ENCODE measurements around the gene TM4SF5. TPM values are rescaled to one million over a fixed set of nuclear protein-coding genes. Genes with fewer than 3 reads are reported as not detected.
A peak's percentile ranks its signal among the peaks of the same experiment; 100 is the strongest.

Gene TM4SF5, protein sequence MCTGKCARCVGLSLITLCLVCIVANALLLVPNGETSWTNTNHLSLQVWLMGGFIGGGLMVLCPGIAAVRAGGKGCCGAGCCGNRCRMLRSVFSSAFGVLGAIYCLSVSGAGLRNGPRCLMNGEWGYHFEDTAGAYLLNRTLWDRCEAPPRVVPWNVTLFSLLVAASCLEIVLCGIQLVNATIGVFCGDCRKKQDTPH
- 56.9 TPM for total RNA-seq

DNA sequence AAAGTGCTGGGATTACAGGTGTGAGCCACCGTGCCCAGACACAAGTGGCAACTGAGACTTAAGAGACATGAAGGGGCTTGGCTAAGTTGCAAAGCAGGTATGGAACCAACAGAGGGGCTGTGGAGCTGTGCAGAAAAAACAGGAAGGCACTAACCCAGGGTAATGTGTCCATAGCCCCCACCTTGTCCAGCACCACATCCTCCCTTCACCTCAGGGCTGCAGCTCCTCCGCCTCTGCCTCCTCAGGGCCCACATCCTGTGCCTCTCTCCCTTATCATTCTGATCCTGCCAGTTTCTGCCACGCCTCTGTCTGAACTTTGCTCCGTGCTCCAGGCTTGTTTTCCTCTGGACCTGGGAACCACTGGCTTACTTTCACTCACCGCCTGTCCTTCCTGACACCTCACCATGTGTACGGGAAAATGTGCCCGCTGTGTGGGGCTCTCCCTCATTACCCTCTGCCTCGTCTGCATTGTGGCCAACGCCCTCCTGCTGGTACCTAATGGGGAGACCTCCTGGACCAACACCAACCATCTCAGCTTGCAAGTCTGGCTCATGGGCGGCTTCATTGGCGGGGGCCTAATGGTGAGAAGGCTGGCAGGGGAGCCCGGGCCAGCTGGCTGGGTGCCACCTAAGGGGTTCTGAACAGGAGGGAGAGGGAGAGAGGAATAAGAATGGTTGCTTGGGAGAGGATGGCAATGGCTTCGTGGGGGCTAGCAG lies at the start of gene TM4SF5:
Gene TM4SF5, plus strand, starts transcription at position 368 of the 716 bp plus-strand sequence. Its CDS starts 37 bp downstream, at position 405.
- DNase-seq (ENCODE audit: low spot score), result peak; percentile 81

DNA sequence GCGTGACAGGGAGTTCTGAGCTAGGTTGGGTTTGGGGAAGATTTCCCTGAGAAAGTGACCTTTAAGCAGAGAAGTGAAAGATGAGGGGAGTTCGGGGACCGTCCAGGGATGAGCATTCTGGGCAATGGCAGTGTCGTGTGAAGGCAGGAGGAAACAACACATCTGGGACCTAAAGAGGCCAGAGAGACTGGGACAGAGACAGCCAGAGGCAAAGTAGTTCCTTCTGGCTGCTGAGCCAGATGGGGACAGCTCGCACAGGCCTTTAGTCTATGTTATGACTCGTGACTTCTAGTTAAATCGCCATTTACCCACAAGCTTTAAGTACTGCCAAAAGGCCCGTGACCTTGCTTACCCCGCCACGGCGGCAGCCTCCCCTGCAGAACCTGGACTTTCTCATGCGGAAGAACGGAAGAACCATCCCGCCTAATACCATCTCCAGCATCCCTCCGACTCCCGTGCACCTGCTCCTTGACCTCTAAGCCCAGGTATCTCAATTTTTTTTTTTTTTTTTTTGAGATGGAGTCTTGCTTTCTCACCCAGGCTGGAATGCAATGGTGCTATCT lies 48.9 kb upstream of the TM4SF5 start:
- no peak for DNase-seq (ENCODE audit: low spot score)

DNA sequence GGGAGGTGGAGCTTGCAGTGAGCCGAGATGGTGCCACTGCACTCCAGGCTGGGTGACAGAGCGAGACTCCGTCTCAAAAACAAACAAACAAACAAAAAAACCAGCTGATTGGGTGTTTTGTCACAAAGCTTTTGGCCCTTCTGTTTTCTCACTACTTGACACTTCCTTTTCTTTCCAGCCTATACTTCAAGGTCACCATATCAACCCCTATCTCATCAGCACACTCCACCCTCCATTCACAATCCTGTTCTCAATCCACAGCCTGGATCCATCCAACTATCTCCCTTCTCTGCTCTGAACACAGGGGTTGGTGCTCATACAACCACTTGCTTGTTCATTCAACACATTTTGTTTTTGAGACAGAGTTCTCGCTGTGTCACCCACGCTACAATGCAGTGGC lies 47.0 kb upstream of the TM4SF5 start:
- DNase-seq (ENCODE audit: low spot score), result no peak

DNA sequence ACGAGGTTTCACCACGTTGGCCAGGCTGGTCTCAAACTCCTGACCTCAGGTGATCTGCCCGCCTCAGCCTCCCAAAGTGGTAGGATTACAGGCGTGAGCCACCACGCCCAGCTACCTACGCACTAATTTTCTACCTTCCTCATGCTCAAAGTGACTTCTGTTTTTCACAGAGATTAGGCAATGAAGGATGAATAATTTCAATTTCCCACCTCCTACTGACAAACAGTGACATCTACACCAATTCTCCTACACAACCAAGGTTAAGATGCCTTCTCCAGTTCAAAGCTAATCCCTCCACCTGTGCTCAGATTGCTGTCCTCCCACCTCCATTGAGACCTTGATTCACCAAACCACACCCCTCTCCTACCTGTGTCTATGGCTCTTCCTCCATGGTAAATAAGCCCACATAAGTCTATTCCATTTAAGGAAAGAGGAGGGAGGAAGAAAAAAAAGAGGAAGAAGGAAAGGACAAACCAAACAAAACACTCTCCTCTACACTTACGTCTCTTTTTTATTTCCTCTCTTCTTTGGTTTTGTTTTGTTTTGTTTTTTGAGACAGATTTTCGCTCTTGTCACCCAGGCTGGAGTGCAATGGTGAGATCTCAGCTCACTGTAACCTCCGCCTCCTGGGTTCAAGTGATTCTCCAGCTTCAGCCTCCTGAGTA lies 45.9 kb upstream of the TM4SF5 start:
- DNase-seq (ENCODE audit: low spot score), result no peak

DNA sequence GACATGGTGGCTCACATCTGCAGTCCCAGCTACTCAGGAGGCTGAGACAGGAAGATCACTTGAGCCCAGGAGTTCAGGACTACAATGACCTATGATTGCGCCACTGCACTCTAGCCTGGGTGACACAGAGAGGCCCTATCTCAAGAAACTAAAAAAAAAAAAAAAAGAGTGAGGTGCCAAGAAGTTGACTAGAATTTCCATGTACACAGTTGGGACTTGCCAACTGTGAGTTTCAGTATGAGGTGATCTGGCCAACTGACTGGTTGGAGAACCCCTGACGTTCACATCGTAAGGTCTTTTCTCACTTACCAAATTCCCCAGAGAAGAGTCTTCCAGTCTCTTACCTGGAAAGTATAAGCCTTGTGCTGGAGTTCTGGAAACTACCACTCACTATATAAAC lies 43.6 kb upstream of the TM4SF5 start:
- DNase-seq (ENCODE audit: low spot score), result no peak

DNA sequence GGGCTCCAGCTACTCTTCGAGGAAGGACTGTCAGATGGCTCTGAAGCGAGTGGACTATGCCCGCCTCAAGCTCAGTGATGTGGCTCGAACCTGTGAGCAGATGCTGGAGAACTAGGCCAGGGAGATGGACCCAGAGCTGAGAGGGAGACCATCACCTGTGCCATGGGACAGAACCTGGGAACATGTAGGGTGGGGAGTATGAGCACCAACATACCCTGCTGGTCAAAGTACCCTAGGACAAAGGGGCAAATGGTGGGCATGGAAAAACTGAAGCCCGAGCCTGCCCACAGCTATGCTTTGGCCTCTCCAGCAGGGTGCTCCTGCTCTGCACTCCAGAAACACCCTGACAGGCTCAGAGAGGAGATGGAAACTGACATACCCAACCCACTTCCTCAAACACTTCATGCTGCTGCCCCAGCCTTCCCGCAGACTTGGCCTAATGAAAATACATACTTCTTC lies 38.6 kb upstream of the TM4SF5 start:
- DNase-seq (ENCODE audit: low spot score), result no peak

DNA sequence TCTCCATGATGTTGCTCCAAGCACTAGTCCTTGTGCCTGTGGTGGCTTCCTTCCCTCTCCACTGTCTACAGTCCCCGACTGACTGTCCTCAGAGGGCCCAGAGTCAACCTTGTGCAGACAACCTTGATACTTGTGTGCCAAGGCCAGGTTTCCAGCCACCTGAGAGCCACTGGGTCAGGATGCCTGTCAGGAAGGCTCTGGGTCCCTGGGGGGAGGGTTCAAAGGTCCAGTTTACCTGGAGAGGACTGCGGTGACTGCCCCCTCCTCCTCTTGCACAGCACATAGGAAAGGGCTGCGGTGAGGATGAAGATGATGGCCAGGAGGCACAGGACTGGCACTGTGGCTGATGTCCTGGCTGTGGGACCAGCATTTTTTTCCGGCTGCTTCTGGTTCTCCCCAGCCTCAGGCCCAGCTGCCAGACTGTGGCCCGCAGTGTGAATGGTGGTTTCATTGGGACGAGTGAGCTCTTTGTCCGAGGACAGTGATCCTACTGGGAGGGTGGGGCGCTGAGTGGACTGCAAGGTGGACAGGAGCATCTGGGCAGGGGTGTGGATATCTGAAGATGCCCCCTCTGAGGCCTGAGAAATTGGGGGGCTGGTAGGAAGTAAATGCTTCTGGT lies 36.7 kb upstream of the TM4SF5 start:
- no peak for DNase-seq (ENCODE audit: low spot score)

DNA sequence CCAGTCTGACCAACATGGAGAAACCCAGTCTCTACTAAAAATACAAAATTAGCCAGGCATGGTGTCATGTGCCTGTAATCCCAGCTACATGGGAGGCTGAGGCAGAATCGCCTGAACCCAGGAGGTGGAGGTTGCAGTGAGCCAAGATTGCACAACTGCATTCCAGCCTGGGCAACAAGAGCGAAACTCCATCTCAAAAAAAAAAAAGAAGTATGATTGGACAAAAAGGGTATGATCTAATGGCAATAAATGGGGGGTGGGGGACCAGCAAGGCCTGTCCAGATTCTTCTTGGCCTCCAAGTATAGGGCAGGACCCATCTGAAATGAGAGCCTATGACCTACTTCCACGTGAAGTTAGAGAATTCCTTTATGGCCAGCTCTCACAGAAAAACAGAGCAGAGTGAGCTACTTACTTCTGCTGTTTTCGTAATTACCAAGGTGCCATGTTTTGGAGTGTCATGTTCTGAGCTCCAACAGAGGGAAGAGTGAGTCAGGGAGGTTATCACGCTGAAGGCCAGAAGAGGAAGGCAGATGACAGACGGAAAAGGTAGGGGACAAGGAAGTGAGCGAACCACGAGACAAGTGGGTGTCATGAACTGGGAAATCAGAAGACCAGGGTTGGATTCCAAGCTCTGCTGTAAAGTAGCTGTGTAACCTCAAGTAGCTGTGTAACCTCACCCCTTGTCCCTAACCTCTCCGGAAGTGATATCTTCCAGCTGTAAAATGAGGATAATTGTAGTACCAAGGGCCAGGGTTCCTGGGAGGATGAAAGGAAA lies 35.6 kb upstream of the TM4SF5 start:
- DNase-seq (ENCODE audit: low spot score), result peak; percentile 54

DNA sequence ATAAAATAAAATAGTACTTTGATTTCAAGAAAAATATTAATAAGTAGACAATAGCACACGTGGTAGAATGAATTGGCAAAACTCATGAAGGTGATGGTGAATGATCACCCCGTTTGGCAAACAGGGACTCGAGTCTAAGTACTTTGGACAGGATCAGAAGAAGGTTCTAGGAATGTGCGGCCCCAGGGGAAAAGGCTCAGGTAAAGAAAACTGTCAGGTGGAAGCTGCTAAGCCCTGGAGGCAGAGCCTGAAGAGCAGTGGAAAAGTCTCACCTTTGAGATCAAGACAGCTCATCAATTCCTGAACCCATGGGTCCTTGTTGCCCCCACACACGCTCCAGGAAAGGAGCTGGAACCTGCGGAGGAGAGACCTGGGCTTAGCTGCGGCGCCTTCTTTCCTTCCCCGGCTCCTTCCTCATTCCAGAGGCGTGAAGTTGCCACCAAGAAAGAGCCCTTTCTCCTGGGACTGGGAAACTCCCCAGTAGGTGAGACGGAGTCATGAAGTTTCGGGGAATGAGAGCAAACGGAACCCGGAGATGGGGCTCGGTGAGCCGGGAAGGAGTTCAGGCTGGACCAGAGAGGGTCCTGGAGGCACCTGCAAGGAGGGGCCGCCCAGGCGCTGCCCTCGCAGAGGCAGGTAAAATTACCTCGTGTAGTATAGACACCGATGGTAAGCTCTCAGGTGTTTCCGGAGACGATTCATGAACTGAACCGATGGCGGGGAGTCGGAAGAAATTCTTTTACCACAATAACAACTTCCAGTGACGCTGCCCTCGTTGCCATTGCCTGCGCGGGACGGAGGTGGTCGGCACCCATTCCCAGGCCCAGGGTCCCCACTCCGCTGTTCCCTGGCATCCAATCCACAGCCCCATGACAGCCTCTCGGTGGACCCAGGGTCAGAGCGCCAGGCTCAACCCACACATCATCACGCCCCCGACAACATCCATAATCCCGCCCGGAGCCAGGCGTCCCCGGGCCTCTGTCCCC lies 33.3 kb upstream of the TM4SF5 start:
- DNase-seq (ENCODE audit: low spot score), result peak; percentile 45

DNA sequence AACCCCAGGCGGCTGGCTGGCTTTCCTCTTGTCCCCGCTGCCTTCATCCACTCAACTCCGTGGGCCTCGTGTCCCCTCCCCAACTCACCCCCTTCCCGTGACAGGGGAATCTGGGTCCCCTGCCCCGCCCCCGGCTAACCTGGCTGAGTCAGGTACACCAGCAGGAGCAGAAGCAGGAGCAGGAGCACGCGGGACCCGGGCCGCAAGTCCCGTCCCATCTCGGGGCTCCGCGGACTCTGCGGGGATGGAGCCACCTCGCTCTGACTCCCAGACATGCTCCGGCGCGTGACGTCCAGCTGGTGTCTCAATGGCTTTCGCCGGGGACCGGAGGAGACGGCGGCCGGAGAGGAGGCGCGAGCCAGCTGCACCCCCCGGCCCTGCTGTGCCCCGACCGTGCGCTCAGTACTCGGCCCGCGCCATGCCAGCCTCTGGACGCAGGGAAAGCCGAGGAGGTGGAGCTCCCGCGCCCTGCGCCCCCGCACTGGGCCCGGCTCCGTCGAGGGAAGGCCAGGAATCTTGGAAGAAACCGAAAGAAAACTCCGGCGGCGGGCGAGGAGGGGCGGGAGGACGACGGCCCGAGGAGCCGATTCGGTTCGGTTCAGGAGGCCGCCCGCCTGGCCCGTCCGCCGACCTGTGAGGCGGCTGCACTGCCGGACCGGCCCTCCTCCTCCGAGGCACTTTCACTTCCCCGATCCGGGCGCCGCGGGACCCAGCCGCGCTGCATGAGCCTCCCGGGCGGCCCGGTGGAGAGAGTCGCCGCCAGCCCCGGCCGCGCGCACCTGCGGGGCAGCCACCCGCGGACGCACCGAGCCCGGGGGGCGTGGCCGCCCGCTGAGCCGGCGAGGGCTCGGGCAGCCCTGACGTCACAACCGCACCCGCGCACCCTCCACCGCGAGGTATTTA lies 32.3 kb upstream of the TM4SF5 start, which contains the start of the genes CXCL16 and ZMYND15:
Gene CXCL16, minus strand, starts transcription at position 807 of the 903 bp plus-strand sequence. Its CDS starts 589 bp downstream, at position 218.
Gene ZMYND15, plus strand, starts transcription at position 712 of the 903 bp plus-strand sequence. CDS start 716 bp downstream, outside the sequence.
- DNase-seq (ENCODE audit: low spot score), result peak; percentile 48

DNA sequence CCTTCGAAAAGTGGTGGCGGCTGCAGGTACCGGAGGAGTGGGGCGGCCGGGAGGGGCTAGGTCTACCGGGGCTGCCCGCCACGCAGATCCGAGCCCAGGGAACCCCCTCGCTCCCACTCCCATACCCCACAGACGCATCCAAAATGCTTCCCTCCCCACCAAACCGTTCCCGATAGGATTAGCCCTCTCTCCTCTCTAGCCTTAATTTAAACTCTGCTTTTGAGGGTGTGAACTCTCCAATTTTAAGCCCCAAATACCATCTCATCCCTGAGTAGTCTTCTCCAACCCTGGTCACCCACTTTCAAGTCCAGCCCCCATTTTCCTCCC lies 31.7 kb upstream of the TM4SF5 start:
- no peak for DNase-seq (ENCODE audit: low spot score)

DNA sequence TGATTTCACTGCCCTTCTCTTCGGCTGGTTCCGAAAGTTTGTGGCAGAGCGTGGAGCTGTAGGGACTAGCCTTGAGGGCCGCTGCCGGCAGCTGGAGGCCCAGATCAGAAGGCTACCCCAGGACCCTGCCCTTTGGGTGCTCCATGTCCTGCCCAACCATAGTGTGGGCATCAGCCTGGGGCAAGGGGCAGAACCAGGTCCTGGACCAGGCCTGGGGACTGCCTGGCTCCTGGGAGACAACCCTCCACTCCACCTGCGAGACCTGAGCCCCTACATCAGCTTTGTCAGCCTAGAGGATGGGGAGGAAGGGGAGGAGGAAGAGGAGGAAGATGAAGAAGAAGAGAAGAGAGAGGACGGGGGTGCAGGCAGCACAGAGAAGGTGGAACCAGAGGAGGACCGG lies 31.1 kb upstream of the TM4SF5 start:
- DNase-seq (ENCODE audit: low spot score), result no peak

DNA sequence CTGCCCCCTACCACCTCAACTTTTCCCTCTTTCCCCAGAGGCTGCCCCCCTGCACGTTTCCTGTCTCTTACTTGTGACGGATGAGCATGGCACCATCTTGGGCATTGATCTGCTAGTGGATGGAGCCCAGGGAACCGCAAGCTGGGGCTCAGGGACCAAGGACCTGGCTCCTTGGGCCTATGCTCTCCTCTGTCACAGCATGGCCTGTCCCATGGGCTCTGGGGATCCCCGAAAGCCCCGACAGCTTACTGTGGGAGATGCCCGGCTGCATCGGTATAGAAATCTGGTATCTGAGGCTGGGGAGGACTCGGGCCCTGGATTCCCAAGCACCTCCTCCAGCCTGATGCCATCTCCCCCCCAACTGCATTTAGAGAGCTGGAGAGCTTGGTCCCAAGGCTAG lies 30.1 kb upstream of the TM4SF5 start:
- no peak for DNase-seq (ENCODE audit: low spot score)

DNA sequence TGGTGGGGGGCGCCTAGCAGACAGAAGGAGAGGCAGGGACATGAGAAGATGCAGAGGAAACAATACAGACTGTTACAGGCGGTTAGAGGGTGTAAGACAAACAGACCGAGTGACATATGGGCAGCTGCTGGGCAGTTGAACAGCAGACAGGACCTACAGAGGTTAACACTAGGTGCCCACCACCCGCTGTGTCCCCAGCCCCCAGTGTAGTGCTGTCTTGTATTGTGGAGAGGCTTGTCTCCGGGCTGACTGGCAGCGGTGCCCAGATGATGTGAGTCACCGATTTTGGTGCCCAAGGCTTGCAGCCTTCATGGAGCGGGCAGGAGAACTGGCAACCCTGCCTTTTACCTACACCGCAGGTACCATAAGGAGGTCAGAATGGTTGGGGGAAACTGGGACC lies 29.6 kb upstream of the TM4SF5 start:
- DNase-seq (ENCODE audit: low spot score), result no peak

DNA sequence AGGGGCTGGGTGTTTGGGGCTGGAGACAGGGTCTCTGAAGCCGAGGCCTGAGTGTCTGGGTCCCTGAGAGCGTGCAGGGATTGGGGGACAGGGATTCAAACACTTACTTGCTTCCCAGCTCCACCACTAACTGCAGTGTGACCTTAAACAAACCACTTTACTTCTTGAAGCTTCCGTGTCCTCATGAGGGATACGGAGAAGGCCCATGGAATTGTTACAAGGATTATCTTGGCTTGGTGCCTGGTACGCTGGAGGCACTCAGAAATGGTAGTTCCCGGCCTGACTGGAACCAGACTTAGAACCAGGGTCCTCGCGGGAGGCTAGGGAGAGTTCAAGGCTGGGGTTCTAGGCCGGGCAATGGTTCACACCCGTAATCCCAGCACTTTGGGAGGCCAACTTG lies 29.1 kb upstream of the TM4SF5 start:
- no peak for DNase-seq (ENCODE audit: low spot score)

DNA sequence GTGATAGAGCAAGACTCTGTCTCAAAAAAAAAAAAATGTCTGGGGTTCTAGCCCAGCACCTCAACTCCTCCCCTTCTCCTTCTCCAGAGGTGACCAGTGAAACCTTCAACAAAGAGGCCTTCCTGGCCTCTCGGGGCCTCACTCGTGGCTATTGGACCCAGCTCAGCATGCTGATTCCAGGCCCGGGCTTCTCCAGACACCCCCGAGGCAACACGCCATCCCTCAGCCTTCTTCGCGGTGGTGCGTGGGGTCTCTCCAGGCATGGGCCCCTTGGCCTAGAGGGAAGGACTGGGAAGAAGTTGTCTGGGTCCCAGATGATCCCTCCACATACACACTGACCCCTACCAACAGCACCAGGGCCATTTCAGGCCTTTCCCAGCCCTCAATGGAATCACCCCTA lies 28.5 kb upstream of the TM4SF5 start:
- no peak for DNase-seq (ENCODE audit: low spot score)

DNA sequence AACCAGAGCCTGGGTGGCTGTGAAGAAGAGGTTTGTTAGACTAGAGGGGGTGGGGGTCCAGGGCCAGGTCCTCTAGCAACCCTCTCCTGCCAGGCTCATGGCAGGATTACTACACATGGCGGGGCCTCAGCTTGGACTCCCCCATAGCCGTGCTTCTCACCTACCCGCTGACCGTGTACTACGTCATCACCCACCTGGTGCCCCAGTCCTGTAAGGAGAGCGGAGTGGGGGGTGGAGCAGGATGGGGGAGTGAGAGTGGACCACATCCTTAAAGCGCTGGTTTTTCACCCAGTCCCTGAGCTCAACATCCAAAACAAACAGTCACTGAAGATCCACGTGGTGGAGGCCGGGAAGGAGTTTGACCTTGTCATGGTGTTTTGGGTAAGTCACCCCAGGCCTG lies 27.8 kb upstream of the TM4SF5 start:
- DNase-seq (ENCODE audit: low spot score), result no peak

DNA sequence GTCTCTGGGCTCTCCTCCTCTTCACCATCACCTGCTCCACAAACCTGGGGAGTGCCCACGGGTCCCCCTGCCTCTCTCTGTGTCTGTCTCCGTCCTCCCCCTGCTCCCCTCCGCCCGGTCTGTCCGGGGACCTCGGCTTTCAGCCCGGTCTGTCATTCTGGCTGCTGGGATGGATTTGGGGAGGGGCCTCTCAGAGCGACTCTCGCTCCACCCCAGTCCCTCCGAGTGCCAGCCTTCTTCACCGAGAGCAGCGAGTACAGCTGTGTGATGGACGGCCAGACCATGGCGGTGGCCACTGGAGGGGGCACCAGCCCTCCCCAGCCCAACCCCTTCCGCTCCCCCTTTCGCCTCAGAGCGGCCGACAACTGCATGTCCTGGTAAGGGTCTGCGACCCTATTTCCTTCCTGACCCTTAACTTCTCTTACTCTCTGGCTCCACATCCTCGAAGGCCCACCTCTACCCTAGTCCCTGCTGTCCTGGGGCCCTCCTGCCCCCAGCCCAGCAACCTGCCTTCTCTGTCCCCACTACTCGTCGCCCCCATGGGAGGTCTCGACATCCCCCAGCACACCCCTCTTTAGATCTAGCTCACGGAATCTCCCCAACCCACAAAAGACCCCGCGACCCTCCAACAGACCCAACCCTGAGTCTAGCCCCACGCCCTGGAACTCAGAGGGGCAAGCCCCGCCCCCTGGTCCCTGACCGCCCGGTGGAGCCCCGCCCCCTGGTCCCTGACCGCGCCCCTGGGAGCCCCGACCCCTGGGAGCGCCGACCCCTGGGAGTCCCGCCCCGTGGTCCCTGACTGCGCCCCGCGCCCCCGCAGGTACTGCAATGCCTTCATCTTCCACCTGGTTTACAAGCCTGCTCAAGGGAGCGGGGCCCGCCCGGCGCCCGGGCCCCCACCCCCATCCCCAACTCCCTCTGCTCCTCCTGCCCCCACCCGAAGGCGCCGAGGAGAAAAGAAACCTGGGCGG lies 26.4 kb upstream of the TM4SF5 start:
- DNase-seq (ENCODE audit: low spot score), result no peak

Measured in mucosa of gallbladder (tissue), 1 donor.